ENCODE data around the gene ERRFI1.

Gene ERRFI1

GRCh38 chr1:8043621-8044020 is 17.5 kb upstream of the ERRFI1 start:
- DNase-seq (ENCODE audit: low read depth): no peak

- no peak for DNase-seq (ENCODE audit: low read depth)
Observed at GRCh38 chr1:8042134-8042533, 16.0 kb upstream of the ERRFI1 start.

GRCh38 chr1:8040586-8040985 is 14.5 kb upstream of the ERRFI1 start:
- no peak for DNase-seq (ENCODE audit: low read depth)

GRCh38 chr1:8039071-8039470 is 13.0 kb upstream of the ERRFI1 start:
- no peak for DNase-seq (ENCODE audit: low read depth)

- DNase-seq (ENCODE audit: low read depth): no peak
Observed at GRCh38 chr1:8035289-8035688, 9.2 kb upstream of the ERRFI1 start.

- no peak for DNase-seq (ENCODE audit: low read depth)
Observed at GRCh38 chr1:8033322-8033721, 7.2 kb upstream of the ERRFI1 start.

- no peak for DNase-seq (ENCODE audit: low read depth)
Observed at GRCh38 chr1:8032366-8032910, 6.3 kb upstream of the ERRFI1 start.

- DNase-seq (ENCODE audit: low read depth): no peak
Observed at GRCh38 chr1:8031176-8031785, 5.2 kb upstream of the ERRFI1 start.

GRCh38 chr1:8028571-8028910 is 2.4 kb upstream of the ERRFI1 start:
- DNase-seq (ENCODE audit: low read depth): no peak

- no peak for DNase-seq (ENCODE audit: low read depth)
Observed at GRCh38 chr1:8027748-8028570, 1.9 kb upstream of the ERRFI1 start.

- DNase-seq (ENCODE audit: low read depth): no peak
Observed at GRCh38 chr1:8026976-8027747, 1.1 kb upstream of the ERRFI1 start.

GRCh38 chr1:8025671-8026144 is 401 bp downstream of the ERRFI1 start:
- no peak for DNase-seq (ENCODE audit: low read depth)

- no peak for DNase-seq (ENCODE audit: low read depth)
Observed at GRCh38 chr1:8025061-8025670, 943 bp downstream of the ERRFI1 start.

GRCh38 chr1:8024329-8024728 is 1.8 kb downstream of the ERRFI1 start:
- no peak for DNase-seq (ENCODE audit: low read depth)

- no peak for DNase-seq (ENCODE audit: low read depth)
Observed at GRCh38 chr1:8023995-8024313, 2.2 kb downstream of the ERRFI1 start.

- no peak for DNase-seq (ENCODE audit: low read depth)
Observed at GRCh38 chr1:8023287-8023994, 2.7 kb downstream of the ERRFI1 start.

GRCh38 chr1:8022395-8023286 is 3.5 kb downstream of the ERRFI1 start:
- no peak for DNase-seq (ENCODE audit: low read depth)

- no peak for DNase-seq (ENCODE audit: low read depth)
Observed at GRCh38 chr1:8021676-8022266, 4.3 kb downstream of the ERRFI1 start.

- no peak for DNase-seq (ENCODE audit: low read depth)
Observed at GRCh38 chr1:8020032-8020431, 6.1 kb downstream of the ERRFI1 start.

- no peak for DNase-seq (ENCODE audit: low read depth)
Observed at GRCh38 chr1:8019229-8019620, 6.9 kb downstream of the ERRFI1 start.
